ENCODE measurements around the gene BICDL1. TPM values are rescaled to one million over a fixed set of nuclear protein-coding genes. Genes with fewer than 3 reads are reported as not detected.

Gene BICDL1
- polyA plus RNA-seq, 1 of the 3 experiments (the other 2 are of a cell fraction), result 0.35 TPM

GRCh38 chr12:120019938-120020337 is 30.9 kb downstream of the BICDL1 start (continued):
- no peak for TF ChIP-seq IRF3 (IDR thresholded peaks at IDR 0.05; ENCODE audit: low read depth, low read length)
- no peak for TF ChIP-seq FOXM1 (IDR thresholded peaks at IDR 0.05; ENCODE audit: low read depth)
- no peak for TF ChIP-seq FOXJ3 (CRISPR knock-in tag; IDR thresholded peaks at IDR 0.05)
- TF ChIP-seq USF1 (IDR thresholded peaks at IDR 0.05; ENCODE audit: borderline replicate concordance, low read depth), result no peak

- ChIA-PET CTCF (no interaction called here), POLR2A (no interaction called here)
- no peak for DNase-seq
- Histone ChIP-seq H3K4me1 (ENCODE audit: control insufficient read depth in 1 of 2, insufficient read depth in 2 of 2, low read depth in 1 of 2, low read length in 1 of 2) (no peaks in the 10 kb centered on the region), H2AFZ (ENCODE audit: low read depth) (no peak overlapping the region), H3K36me3 (replicated peaks in 1 of 2; ENCODE audit: control insufficient read depth in 1 of 2, insufficient read depth in 2 of 2, low read length in 1 of 2) (no peaks in the 10 kb centered on the region), H3K9me2 (no peaks in the 10 kb centered on the region), H3K79me2 (ENCODE audit: insufficient read depth) (no peaks in the 10 kb centered on the region), H4K20me1 (ENCODE audit: insufficient read depth) (no peaks in the 10 kb centered on the region), H3K9me3 (no peaks in the 10 kb centered on the region), H3K27me3 (ENCODE audit: insufficient read depth) (no peaks in the 10 kb centered on the region), H3K4me2 (no peak overlapping the region), H3F3A (replicated peaks; ENCODE audit: insufficient read depth) (no peaks in the 10 kb centered on the region), H3K4me3 (ENCODE audit: low read depth in 2 of 2, low read length in 1 of 2) (no peak overlapping the region), H3K27ac (ENCODE audit: low read depth in 2 of 2, low read length in 1 of 2) (no peak overlapping the region), H3K9ac (no peak overlapping the region)
- WGBS (ENCODE audit: low lambda C conversion rate), result 38% methylated on average over 2 of the region's 2 CpGs
- TF ChIP-seq JUND (IDR thresholded peaks at IDR 0.05) (no peak), POLR2AphosphoS5 (IDR thresholded peaks at IDR 0.05; ENCODE audit: low read depth, low read length) (no peak), GABPA (IDR thresholded peaks at IDR 0.05; ENCODE audit: low read depth) (no peak), MAX (IDR thresholded peaks at IDR 0.05; ENCODE audit: low read depth) (no peak), FOSL2 (IDR thresholded peaks at IDR 0.05; ENCODE audit: borderline replicate concordance, low read depth) (no peak), YY1 (IDR thresholded peaks at IDR 0.05; ENCODE audit: low read depth) (no peak)
These were observed 35.2 kb downstream of the BICDL1 start for GRCh38 chr12:120024193-120024592.

- Histone ChIP-seq H3K4me3 (ENCODE audit: low read depth in 2 of 2, low read length in 1 of 2) (no peak overlapping the region), H3K4me2 (no peak overlapping the region), H3K4me1 (ENCODE audit: control insufficient read depth in 1 of 2, insufficient read depth in 2 of 2, low read depth in 1 of 2, low read length in 1 of 2) (no peaks in the 10 kb centered on the region), H3K79me2 (ENCODE audit: insufficient read depth) (no peaks in the 10 kb centered on the region), H3K27ac (ENCODE audit: low read depth in 2 of 2, low read length in 1 of 2) (no peak overlapping the region), H2AFZ (ENCODE audit: low read depth) (no peak overlapping the region), H3K9ac (no peak overlapping the region), H4K20me1 (ENCODE audit: insufficient read depth) (no peaks in the 10 kb centered on the region), H3K27me3 (ENCODE audit: insufficient read depth) (no peaks in the 10 kb centered on the region), H3K9me2 (no peaks in the 10 kb centered on the region), H3K36me3 (replicated peaks in 1 of 2; ENCODE audit: control insufficient read depth in 1 of 2, insufficient read depth in 2 of 2, low read length in 1 of 2) (no peaks in the 10 kb centered on the region), H3F3A (replicated peaks; ENCODE audit: insufficient read depth) (no peaks in the 10 kb centered on the region), H3K9me3 (no peaks in the 10 kb centered on the region)
- ChIA-PET CTCF (interaction anchor here (1.5 kb wide), 1 partner anchor 9 kb away, joined by 3 read pairs; no protein-coding TSS in a partner anchor), POLR2A (no interaction called here)
- no peak for DNase-seq
- 54% methylated on average over 2 of the region's 2 CpGs for WGBS (ENCODE audit: low lambda C conversion rate)
- TF ChIP-seq FOSL2 (IDR thresholded peaks at IDR 0.05; ENCODE audit: borderline replicate concordance, low read depth), result no peak
- no peak for TF ChIP-seq NFIC (IDR thresholded peaks at IDR 0.05; ENCODE audit: borderline replicate concordance)
- TF ChIP-seq USF2 (IDR thresholded peaks at IDR 0.05; ENCODE audit: borderline replicate concordance, low read depth, low read length), result no peak
- TF ChIP-seq ZBTB33 (IDR thresholded peaks at IDR 0.05; ENCODE audit: borderline replicate concordance, low read depth), result no peak
- no peak for TF ChIP-seq RAD21 (IDR thresholded peaks at IDR 0.05; ENCODE audit: low read length)
- TF ChIP-seq YY1 (IDR thresholded peaks at IDR 0.05; ENCODE audit: low read depth), result no peak
- no peak for TF ChIP-seq SIN3A (IDR thresholded peaks at IDR 0.05; ENCODE audit: borderline replicate concordance, low read depth, low read length)
- TF ChIP-seq MEF2A (IDR thresholded peaks at IDR 0.05; ENCODE audit: borderline replicate concordance, low read depth), result no peak
- no peak for TF ChIP-seq USF1 (IDR thresholded peaks at IDR 0.05; ENCODE audit: borderline replicate concordance, low read depth)
- TF ChIP-seq TAF1 (IDR thresholded peaks at IDR 0.05; ENCODE audit: borderline replicate concordance, low read depth, low read length), result no peak
- TF ChIP-seq CHD2 (IDR thresholded peaks at IDR 0.05; ENCODE audit: low read length, partially characterized antibody), result no peak
- no peak for TF ChIP-seq RFX5 (IDR thresholded peaks at IDR 0.05; ENCODE audit: low read length)
- no peak for TF ChIP-seq MXI1 (IDR thresholded peaks at IDR 0.05; ENCODE audit: low read depth, low read length)
- TF ChIP-seq ELF1 (IDR thresholded peaks at IDR 0.05), result no peak
These were observed 36.6 kb downstream of the BICDL1 start for GRCh38 chr12:120025640-120026039.
